Esophagus squamous epithelium (tissue), 4 donors: ENCODE data around the gene GABRG3.

Experiments
- CTCF ChIP-seq, 6 experiments: fragments of 450-650 bp in 4 of 6; fragments of 200-600 bp in 2 of 6; sonication (generic) in 2 of 6; IDR thresholded peaks; one replicate each; pipeline ENCODE4 v1.5.1; 2016 to 2019; ENCODE audit warnings: antibody characterized with exemption in 6 of 6, mild to moderate bottlenecking in 4 of 6, moderate library complexity in 4 of 6
- POLR2A ChIP-seq, 4 donors: fragments of 450-650 bp; IDR thresholded peaks; one replicate each; pipeline ENCODE4 v1.6.1; 2017; ENCODE audit warnings: antibody characterized with exemption in 4 of 4, mild to moderate bottlenecking in 4 of 4, moderate library complexity in 3 of 4

- TF ChIP-seq POLR2A (IDR thresholded peaks at IDR 0.05) (no peak), CTCF (IDR thresholded peaks at IDR 0.05) (no peak)
These were observed 163.5 kb downstream of the GABRG3 start for GRCh38 chr15:27134481-27134880.
